ENCODE data around the gene KAT8.
A peak's percentile ranks its signal among the peaks of the same experiment; 100 is the strongest.

The KAT8 gene

DNA sequence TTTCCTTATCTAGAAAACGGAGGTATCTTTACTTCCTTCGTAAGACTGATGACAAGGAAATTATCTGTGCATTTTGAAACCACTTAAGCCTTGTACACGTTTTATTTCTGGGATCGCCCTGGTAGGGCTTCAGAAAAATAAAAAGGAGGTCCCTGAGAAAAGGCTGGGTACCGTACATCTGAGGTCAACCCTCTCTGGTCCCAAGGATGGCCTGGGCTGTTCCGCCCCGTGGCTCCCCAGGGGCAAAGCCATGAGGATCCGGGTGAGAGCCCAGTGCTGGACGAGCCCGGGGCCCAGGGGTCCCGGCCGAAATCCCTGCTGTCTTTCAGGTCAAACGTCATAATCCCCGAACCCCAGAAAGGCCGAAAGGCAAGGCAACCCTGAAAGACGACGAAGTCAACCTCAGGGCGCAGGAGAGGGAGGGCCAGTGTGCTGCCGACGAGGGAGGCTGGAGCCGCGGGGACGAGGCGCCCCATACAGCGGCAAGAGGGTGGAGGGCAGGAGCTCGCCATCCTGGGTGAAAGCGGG, 61.8 kb downstream of the KAT8 start:
- peak overlapping the region; percentile 92 for H3K4me3 Mint-ChIP-seq
- ATAC-seq (peak; percentile 73), DNase-seq (no peak)
- H3K27ac Mint-ChIP-seq: peak overlapping the region; percentile 99 to 100
- peaks cover 68% of the 10 kb centered on the region for H3K4me1 Mint-ChIP-seq
- H3K27me3 Mint-ChIP-seq: no peaks in the 10 kb centered on the region
- no peaks in the 10 kb centered on the region for H3K9me3 Mint-ChIP-seq

DNA sequence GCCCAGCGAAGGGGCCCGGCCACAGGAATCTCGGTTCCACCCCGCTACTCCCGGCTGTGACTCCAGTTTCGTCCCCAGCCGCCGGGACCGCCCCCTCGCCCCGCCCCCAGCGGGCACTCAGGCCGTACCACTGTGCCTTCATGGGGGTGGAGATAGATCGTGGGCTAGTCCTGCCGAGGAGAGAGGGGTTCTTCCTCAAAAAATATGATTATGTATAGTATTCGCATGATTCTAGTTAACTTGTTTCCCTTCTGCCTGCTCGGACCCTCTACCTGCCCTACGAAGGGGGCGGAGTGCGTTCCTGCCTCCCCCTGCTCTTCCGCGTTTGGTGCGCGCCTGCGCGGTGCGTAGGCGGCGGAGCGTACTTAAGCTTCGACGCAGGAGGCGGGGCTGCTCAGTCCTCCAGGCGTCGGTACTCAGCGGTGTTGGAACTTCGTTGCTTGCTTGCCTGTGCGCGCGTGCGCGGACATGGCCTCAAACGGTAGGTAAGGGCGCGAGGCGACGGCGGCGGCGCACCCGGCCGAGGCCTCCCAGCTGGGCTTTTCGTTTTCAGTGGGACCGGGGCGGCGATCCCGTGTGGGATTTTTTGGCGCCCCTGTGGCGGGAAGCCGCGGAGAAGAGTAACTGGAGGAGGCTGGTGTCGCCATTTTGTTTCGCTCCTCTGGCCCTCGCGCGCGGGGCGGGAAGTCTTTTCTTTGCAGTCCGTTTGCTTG, 62.4 kb downstream of the KAT8 start, which contains the start of gene FUS:
FUS (plus strand) TSS at position 393 of the 713 bp plus-strand sequence; CDS start at position 469, 76 bp downstream.
- DNase-seq (peak; percentile 94), ATAC-seq (peak; percentile 48)
- no peaks in the 10 kb centered on the region for H3K9me3 Mint-ChIP-seq
- H3K4me1 Mint-ChIP-seq: peaks cover 74% of the 10 kb centered on the region
- no peaks in the 10 kb centered on the region for H3K27me3 Mint-ChIP-seq
- H3K4me3 Mint-ChIP-seq: peak within 1 kb of the TSS; percentile 92
- H3K27ac Mint-ChIP-seq: peak within 1 kb of the TSS; percentile 99 to 100
